ENCODE data around the gene TSPOAP1. TPM values are rescaled to one million over a fixed set of nuclear protein-coding genes. Genes with fewer than 3 reads are reported as not detected.

The TSPOAP1 gene
- total and polyA plus RNA-seq, 2 of the 4 experiments (the other 2 are of a cell fraction) = 0.90 to 1.6 TPM

Small RNAs within 50 kb of the gene (microRNA-seq; reads per million reads assigned to microRNA genes)
- gene MIR4736 (ENCODE audit: insufficient read depth in 1 of 2, insufficient read length in 1 of 2, unreplicated experiment in 1 of 2) = 0 reads per million in 2 experiments

Small RNAs within 50 kb of the gene (small RNA-seq; reads per million reads assigned to genes)
- gene MIR4736 = 0 reads per million in 5 experiments

Other genes starting within 250 kb of the TSPOAP1 start
- 9.1 and 12.8 TPM in 2 replicates for gene DYNLL2, start 245.4 kb downstream of the TSPOAP1 start, total RNA-seq (2012; rRNA removed)
- 11.9 and 14.2 TPM in 2 replicates for gene DYNLL2, start 245.4 kb downstream of the TSPOAP1 start, polyA plus RNA-seq (2012; rRNA removed)
- not detected in 2 replicates for gene OR4D1, start 180.4 kb downstream of the TSPOAP1 start, total RNA-seq (2012; rRNA removed)
- not detected in 2 replicates for gene OR4D1, start 180.4 kb downstream of the TSPOAP1 start, polyA plus RNA-seq (2012; rRNA removed)
- not detected in 2 replicates for gene OR4D2, start 161.8 kb downstream of the TSPOAP1 start, total RNA-seq (2012; rRNA removed)
- gene OR4D2, start 161.8 kb downstream of the TSPOAP1 start, polyA plus RNA-seq (2012; rRNA removed) = not detected in 2 replicates
- not detected in 2 replicates for gene EPX, start 136.1 kb downstream of the TSPOAP1 start, total RNA-seq (2012; rRNA removed)
- not detected in 2 replicates for gene EPX, start 136.1 kb downstream of the TSPOAP1 start, polyA plus RNA-seq (2012; rRNA removed)
- gene MKS1, start 109.5 kb downstream of the TSPOAP1 start, total RNA-seq (2012; rRNA removed) = 8.9 and 11.5 TPM in 2 replicates
- gene MKS1, start 109.5 kb downstream of the TSPOAP1 start, polyA plus RNA-seq (2012; rRNA removed) = 11.0 and 13.2 TPM in 2 replicates
- gene LPO, start 90.2 kb downstream of the TSPOAP1 start, total RNA-seq (2012; rRNA removed) = not detected in 2 replicates
- not detected in 2 replicates for gene LPO, start 90.2 kb downstream of the TSPOAP1 start, polyA plus RNA-seq (2012; rRNA removed)
- gene MPO, start 47.9 kb downstream of the TSPOAP1 start, total RNA-seq (2012; rRNA removed) = not detected in 2 replicates
- not detected in 2 replicates for gene MPO, start 47.9 kb downstream of the TSPOAP1 start, polyA plus RNA-seq (2012; rRNA removed)
- gene SUPT4H1, start 23.4 kb upstream of the TSPOAP1 start, total RNA-seq (2012; rRNA removed) = 51.6 and 83.6 TPM in 2 replicates
- gene SUPT4H1, start 23.4 kb upstream of the TSPOAP1 start, polyA plus RNA-seq (2012; rRNA removed) = 97.3 and 129 TPM in 2 replicates
- gene RNF43, start 88.7 kb upstream of the TSPOAP1 start, total RNA-seq (2012; rRNA removed) = under 0.01 TPM in 2 replicates
- gene RNF43, start 88.7 kb upstream of the TSPOAP1 start, polyA plus RNA-seq (2012; rRNA removed) = not detected in 2 replicates
- gene HSF5, start 159.6 kb upstream of the TSPOAP1 start, total RNA-seq (2012; rRNA removed) = not detected in 2 replicates
- not detected in 2 replicates for gene HSF5, start 159.6 kb upstream of the TSPOAP1 start, polyA plus RNA-seq (2012; rRNA removed)
- 42.5 and 60.0 TPM in 2 replicates for gene MTMR4, start 185.8 kb upstream of the TSPOAP1 start, total RNA-seq (2012; rRNA removed)
- gene MTMR4, start 185.8 kb upstream of the TSPOAP1 start, polyA plus RNA-seq (2012; rRNA removed) = 13.2 and 15.0 TPM in 2 replicates

Data from IMR-90 (cell line).